ENCODE measurements around the gene GRM1.

GRM1 gene

GRCh38 chr6:146095481-146095880 lies 66.6 kb downstream of the GRM1 start:
- in situ Hi-C loops (cut with HindIII; ENCODE audit: low sequenced_read_pairs) = no loop called here

DNA sequence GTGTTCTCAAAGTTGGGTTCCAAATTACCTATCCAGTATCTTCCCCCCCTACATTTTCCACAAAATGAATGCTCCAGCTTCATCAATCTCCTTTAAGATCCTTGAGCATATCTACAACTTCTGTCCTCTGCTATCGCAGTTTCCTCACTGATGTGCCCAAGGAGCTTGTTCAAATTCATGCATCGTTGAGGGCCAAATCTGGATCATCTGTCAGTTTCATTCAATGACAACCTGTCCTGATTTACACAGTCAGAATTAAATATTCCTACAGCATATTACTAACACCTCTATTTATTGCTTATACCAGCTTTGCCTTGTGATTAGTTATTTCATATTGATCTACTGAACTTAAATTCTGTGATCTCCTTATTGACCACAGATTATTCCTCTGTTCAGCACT lies 68.7 kb downstream of the GRM1 start:
- in situ Hi-C loops (cut with HindIII; ENCODE audit: low sequenced_read_pairs) = no loop called here

- in situ Hi-C loops (cut with HindIII; ENCODE audit: low sequenced_read_pairs) = no loop called here
These were observed 71.9 kb downstream of the GRM1 start for GRCh38 chr6:146100776-146101175.

DNA sequence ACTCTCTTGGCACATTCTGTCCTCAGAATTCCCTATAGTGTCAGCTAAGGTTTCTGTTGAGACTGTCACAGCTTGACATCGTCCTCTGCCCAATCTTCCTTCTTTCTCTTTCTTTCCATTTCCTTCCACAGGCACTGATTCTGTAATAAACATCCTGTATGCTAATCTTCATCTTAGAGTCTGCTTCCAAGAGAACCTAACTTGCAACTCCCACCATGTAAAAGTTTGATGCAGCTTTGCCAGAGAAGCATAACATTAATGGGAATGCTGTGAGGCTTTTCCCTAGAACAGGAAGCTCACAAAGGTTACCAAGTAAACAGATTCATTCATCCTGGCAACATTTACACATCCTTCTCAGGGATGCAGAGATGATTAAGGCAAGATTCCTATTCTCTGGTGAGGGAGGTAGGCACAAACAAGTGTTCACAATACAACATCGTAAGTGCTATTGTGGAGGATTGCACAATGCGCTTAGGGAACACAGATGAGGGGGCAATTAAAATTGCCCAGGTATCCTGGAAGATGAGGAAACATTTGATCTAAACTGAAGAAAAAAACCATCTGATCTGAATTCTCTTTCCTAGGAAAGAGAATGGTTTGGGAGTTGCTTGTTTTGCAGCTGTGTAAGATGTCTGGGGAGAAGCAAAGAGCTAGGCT lies 74.7 kb downstream of the GRM1 start:
- in situ Hi-C loops (cut with HindIII; ENCODE audit: low sequenced_read_pairs) = no loop called here

- in situ Hi-C loops (cut with HindIII; ENCODE audit: low sequenced_read_pairs) = no loop called here
These were observed 77.7 kb downstream of the GRM1 start for GRCh38 chr6:146106532-146106931.

DNA sequence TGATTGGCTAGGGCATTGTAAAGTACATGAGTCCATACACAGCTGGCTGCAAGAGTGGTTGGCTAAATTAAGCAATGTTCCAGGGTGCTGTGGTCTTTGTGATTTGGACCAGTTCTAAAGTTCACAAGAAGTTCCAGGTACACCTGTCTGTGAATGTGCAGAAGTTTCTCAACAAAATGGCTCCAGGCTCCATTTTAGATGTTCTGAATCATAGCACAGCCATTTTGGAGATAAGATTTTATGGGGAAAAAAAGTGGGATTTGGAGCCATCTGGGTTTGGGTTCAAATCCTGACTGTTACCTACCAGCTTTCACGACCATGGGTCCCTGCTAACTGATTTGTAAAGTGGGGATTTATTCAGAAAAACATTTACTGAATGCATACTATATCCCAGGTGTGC lies 82.1 kb downstream of the GRM1 start:
- in situ Hi-C loops (cut with HindIII; ENCODE audit: low sequenced_read_pairs) = no loop called here

DNA sequence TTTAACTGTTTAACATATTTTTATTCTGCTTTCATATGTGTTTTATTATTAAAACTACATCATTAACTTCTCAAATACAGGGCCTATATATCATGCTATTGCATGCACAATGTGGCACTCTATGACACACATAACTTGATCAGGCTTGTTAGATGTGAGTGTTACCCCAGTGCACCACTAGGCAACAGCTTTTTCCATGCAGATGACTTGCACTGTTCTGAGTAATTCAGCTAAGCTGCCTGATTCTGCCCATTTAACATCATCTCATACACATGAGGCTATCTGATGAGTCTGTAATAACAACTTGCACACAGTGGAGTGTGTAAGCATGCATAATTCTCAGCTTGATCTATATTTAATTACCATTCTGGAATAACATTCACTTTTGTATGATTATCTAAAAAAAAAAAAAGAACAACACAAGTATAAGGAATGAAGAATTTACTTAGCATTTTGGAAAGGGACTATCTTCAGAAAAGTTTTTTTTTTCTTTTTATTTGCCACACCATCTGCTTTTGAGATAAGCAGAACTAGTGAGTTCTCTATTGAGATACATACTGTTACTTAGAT lies 83.1 kb downstream of the GRM1 start:
- in situ Hi-C loops (cut with HindIII; ENCODE audit: low sequenced_read_pairs) = no loop called here

DNA sequence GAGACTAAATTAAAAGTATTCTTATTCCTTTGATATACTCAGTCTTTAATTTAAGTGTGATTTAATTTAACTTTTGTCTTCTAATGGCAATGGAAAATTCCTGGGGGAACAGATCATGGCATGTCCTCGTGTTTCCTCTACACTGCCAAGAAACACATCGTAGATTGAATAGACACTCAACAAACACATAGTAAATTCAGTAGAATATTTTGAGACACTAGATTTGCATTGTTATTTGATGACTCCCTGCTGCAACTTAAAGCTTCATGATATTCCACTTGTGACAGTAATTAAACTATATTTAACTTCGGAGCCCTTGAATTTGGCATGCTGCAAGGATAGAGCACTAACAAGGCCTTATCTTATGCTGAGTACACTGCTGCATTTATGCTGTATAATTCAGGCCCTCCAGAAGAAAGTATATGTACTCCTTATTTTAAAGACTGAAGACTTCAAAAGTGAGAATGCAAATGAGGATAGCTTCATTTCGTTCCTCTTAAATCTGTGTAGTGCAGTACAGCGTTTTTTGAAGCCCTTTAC lies 84.3 kb downstream of the GRM1 start:
- in situ Hi-C loops (cut with HindIII; ENCODE audit: low sequenced_read_pairs) = no loop called here

GRCh38 chr6:146123616-146124015 lies 94.8 kb downstream of the GRM1 start:
- in situ Hi-C loops (cut with HindIII; ENCODE audit: low sequenced_read_pairs) = no loop called here

DNA sequence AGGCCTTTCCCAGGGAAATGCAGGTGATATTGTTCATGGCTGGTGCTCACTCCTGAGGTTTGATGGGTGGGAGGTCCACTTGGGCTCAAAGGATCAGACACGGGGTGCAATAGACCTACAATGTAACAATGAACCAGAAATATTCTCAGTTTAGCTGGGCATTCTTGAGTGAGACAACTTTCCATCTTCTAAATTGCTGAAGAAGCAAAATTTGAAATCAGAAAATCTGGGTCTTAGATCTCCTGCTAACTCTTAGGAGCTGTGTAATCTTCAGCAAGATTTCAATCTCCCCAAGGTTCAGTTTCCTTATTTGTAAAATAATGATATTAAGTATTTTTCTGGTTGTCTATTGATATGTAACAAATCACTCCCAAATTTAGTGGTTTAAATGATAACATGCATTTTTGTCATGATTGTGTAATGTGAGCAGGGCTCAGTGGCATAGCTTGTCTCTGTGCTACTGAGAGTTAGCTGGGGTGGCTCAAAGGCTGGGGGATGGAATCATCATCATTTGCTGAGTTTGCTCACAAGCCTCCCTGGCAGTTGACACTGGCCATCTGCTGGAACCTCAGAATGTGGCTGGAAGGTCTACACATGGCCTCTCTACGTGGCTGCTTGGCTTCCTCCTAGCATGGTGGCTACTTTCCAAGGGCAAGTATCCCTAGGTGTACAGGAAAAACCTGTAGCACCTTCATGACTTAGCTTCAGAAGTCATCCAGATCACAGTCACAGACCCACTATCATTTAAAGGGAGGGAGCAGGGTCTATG lies 98.8 kb downstream of the GRM1 start:
- in situ Hi-C loops (cut with HindIII; ENCODE audit: low sequenced_read_pairs) = no loop called here

- in situ Hi-C loops (cut with HindIII; ENCODE audit: low sequenced_read_pairs) = no loop called here
These were observed 105.0 kb downstream of the GRM1 start for GRCh38 chr6:146133866-146134265.

- in situ Hi-C loops (cut with HindIII; ENCODE audit: low sequenced_read_pairs) = no loop called here
These were observed 106.3 kb downstream of the GRM1 start for GRCh38 chr6:146135167-146135566.

GRCh38 chr6:146146836-146147235 lies 118.0 kb downstream of the GRM1 start:
- in situ Hi-C loops (cut with HindIII; ENCODE audit: low sequenced_read_pairs) = no loop called here

DNA sequence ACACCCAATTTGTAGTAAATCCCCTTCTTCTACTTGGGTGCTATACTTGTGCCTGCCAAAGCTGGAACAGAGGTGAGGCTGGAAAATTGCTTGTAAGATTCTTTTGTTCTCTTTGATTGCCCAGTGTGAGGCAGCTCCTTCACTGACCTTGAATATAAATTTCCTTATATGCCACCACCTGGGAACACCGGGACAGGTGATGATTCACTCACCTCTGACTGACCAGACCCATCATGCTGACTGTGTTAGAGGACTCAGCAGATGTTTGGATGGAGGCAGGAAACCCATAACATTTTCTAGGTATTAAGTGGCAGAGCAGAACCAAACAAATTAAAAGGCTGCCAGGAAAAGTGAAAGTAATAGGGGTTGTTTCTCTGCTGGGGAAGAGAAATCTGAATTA lies 120.9 kb downstream of the GRM1 start:
- in situ Hi-C loops (cut with HindIII; ENCODE audit: low sequenced_read_pairs) = no loop called here

DNA sequence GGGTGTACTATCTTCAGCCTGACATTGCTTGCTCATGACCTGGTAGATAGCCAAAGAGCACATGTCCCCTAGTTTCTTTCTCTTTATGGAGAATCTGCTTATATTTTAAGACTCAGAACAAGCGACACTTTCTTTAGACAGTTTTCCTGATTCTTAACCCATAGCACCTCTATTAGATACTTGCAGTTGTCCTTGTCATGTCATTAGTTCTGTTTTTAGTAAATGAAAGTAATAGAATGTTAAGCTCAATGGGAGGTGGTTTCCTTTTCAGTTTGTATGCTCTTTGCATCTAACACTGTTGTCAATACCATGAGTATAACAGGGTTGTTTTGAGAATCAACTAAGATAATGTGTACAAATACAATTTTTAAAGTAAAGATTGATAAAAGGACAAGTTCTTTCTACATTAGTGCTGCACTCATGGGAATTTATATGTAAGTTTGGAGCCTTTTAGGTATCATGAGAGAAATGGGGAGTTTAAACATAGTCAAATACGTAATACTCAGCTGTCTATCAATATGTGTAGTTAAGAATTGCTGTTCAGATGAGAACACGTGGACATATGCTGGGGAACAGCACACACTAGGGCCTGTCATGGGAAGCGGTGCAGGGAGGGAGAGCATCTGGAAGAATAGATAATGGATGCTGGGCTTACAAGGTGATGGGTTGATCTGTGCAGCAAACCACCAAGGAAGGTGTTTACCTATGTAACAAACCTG lies 124.3 kb downstream of the GRM1 start:
- in situ Hi-C loops (cut with HindIII; ENCODE audit: low sequenced_read_pairs) = no loop called here

- in situ Hi-C loops (cut with HindIII; ENCODE audit: low sequenced_read_pairs) = no loop called here
These were observed 125.3 kb downstream of the GRM1 start for GRCh38 chr6:146154197-146154596.

DNA sequence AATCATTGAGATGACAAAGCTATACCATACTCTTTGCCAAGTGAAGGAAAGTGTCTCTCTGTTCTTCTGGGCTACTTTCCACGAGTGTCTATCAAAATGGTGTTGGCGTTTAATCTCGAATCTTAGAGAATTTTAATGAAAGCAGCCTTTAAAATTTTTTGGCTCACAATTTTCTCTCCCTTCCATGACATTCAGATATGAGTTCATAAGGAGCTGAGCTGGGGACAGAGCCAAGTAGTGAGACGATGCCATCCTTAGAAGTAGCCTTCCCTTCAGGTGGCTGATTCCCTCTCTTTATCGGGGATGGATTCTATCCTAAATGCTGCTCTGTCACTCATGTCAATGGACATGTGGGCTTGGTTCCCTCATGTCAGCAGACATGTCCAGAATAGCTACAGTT lies 132.8 kb downstream of the GRM1 start:
- in situ Hi-C loops (cut with HindIII; ENCODE audit: low sequenced_read_pairs) = no loop called here

DNA sequence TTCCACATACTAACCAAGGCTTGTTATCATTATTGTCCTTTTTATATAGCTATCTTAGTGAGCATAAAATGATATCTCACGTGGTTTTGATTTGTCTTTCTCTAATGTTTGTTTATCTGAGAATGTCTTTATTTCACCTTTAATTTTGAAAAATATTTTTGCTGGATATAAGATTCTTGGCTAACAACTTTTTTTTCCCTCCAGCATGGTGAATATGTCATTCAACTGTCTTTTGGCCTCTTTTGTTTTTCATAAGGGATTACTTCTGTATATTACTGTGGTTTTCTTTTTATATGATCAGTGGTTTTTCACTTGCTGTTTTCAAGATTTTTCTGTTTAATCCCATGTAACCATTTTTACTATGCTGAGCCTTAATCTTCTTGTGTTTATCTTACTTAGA lies 141.0 kb downstream of the GRM1 start:
- in situ Hi-C loops (cut with HindIII; ENCODE audit: low sequenced_read_pairs) = no loop called here

GRCh38 chr6:146177785-146178184 lies 148.9 kb downstream of the GRM1 start:
- in situ Hi-C loops (cut with HindIII; ENCODE audit: low sequenced_read_pairs) = no loop called here

- in situ Hi-C loops (cut with HindIII; ENCODE audit: low sequenced_read_pairs) = no loop called here
These were observed 155.0 kb downstream of the GRM1 start for GRCh38 chr6:146183831-146184230.

DNA sequence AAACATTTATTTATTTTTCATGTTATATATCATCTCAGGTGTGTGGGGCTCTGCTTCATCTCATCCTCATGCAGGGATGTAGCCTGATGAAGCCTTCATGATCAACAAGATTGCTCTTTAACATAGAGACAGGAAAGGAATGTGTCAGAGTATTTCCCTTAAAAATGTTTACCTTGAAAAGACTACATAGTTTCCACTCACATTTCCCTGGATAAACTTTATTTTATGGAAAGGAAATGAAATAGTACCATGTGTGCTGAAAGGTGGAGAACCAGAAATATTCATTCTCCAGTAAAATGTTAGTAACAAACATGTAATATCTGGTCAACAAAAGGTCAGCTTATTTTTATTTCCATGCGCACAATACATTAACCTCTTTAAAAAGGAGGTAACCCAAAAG lies 155.8 kb downstream of the GRM1 start:
- in situ Hi-C loops (cut with HindIII; ENCODE audit: low sequenced_read_pairs) = no loop called here

Data from DLD1 (cell line).